ENCODE data around the gene COL6A5.

- TF ChIP-seq CTCF (IDR thresholded peaks at IDR 0.05 in 8 of 11, conservative IDR thresholded peaks at IDR 0.05 in 3 of 11) (no peak), POLR2A (IDR thresholded peaks at IDR 0.05) (no peak)
Observed at GRCh38 chr3:130354430-130354829, 9.0 kb downstream of the COL6A5 start.

All from spleen (tissue), 7 donors.